ENCODE measurements around the gene GDAP1L1.
"Not testable (repeated sequence)": the region's sequence is repeated elsewhere in the genome, so short reads cannot be mapped to it uniquely, and the experiment has no call there.

GDAP1L1 gene

DNA sequence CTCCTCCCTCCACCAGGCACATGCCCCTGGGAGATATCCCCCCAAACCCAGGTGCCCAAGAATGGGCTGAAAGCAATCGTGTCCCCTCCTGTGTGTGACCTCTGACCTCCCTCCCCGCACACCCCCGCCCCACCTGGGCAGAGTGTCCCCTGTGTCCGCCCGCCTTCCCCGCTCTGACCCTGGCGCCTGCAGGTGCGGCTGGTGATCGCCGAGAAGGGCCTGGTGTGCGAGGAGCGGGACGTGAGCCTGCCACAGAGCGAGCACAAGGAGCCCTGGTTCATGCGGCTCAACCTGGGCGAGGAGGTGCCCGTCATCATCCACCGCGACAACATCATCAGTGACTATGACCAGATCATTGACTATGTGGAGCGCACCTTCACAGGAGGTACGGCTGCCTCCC, 9.9 kb downstream of the GDAP1L1 start:
- no peak for DNase-seq

DNA sequence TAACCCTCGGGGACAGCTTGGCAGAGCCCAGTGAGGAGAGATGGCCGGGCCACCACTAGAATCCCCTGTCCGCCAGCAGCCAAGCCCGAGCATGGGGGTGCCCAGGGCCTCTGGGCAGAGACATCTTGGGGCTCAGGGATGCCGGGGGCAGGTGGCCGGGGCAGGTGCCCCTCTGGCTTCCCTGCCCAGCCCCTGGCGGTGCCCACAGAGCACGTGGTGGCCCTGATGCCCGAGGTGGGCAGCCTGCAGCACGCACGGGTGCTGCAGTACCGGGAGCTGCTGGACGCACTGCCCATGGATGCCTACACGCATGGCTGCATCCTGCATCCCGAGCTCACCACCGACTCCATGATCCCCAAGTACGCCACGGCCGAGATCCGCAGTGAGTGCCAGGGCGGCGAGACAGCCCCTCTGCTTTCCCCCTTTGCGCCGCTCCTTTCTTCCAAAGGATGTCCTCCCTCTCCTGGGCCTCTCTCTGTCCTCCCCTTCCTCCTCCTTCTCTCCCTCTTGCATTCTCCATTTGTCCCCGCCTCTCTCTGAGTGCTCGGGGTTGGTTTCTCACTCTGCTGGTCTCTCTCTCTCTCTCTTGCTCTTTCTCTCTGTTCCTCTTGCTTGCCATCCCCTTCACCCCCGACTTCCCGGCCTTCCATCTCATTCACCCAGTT, 11.2 kb downstream of the GDAP1L1 start:
- no peak for DNase-seq

DNA sequence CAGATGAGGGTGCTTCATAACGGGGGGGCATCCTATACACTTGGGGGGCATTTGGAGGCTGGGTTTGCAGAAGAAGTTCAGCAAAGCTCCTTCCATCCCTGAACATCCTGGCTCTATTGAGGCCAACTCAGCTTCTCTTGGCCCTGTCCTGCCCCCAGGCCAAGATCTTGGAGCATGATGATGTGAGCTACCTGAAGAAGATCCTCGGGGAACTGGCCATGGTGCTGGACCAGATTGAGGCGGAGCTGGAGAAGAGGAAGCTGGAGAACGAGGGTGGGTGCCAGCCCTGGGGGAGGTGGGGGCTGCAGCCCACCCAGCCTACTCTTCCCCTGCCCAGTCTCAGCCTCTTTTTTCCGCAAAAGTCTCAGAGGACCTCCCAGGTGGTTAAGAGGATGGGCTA, 17.2 kb downstream of the GDAP1L1 start:
- DNase-seq, result no peak

DNA sequence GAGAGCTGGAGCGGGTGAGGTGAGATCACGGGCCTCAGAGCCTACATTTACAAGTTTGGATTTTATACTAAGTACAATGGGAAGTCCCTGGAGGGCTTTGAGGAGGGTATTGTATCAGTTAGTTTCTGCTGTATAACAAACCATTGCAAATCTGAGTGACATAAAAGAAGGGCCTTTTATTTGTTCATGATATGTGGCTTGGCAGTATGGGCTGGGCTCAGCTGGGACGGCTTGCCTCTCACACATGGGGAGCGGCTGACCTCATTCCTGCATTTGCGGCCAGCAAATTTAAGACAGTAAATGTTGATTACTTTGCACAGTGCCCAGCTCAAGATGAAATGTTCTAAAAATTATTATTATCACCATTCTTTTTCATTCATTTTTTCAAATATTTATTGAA, 21.7 kb downstream of the GDAP1L1 start:
- DNase-seq, result no peak

DNA sequence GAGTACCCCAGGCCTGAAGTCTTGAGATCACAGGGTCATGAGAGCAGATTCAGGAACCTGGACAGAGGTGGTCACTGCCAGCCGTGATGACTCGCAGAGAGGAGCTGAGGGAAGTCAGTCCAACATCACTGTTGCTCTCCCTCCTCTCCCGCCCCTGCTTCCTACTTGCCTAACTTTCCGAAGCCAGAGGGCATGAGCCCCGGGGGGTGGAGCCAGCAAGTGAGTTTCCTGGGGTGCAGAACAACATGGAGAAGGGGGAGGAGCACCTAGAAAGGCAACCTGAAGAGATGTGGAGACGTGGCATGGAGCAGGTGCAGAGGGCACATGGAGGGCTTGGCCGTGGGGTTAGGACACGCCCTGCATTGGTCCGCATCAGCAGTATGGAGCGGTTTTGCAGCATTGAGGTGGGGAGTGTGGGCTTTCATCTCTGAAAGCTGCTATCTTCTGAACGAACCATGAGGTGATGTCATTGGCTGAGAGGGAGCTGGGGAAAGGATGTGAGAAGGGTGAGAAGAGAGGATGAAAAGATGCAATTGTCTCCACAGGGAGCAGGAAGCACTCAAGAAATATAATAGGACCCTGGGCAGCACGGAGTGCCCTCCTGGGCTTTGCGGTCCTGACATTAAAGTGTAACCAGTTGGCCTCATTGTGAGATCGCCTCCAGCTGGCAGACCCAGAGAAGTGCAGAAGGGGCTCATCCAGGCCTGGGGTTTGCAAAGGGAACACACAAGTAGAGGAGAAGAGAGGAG, 25.0 kb downstream of the GDAP1L1 start:
- peak; percentile 3 for DNase-seq

DNA sequence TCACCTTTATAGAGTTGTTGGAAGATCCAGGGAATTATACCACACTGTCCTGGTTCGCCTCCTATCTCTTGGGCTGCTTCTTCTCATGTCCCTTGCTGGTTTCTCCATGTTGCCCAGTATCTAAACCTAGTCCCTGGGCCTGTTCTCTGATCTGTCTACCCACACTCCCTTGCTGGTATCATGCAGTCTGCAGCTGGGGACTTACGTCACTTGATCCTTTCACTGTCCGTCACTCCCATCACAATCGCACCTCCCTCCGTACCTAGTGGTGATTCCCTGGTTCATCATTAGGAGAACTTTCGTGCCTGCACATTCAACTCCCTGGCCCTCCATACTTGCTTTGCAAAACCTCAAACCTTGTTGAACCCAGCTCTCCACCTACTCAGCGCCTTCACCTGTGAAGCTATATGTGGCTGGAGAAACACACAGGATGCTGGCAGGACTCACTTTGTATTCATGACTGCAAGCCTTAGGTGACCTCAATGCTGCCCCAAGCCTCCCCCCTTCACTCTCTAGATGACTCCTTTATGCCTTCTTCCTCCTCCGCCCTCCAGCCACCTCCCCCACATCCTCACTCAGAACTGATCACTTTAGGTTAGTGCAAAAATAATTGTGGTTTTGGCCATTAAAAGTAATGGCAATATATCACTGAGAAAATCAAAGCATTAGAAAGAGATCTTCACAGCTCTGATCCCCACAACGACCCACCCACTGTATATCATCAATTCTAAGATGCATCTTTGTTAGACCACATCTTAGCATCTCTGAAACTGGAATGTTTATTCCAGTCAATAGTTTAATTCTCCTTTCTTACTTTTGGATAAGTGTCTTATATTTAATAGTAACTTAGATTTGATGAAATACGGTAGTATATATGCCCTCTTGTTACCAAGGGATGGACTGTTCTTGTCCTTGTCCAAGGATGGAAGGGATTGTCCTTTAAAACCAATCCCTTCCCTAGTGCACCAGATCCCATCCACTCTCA, 26.4 kb downstream of the GDAP1L1 start:
- no peak for DNase-seq

DNA sequence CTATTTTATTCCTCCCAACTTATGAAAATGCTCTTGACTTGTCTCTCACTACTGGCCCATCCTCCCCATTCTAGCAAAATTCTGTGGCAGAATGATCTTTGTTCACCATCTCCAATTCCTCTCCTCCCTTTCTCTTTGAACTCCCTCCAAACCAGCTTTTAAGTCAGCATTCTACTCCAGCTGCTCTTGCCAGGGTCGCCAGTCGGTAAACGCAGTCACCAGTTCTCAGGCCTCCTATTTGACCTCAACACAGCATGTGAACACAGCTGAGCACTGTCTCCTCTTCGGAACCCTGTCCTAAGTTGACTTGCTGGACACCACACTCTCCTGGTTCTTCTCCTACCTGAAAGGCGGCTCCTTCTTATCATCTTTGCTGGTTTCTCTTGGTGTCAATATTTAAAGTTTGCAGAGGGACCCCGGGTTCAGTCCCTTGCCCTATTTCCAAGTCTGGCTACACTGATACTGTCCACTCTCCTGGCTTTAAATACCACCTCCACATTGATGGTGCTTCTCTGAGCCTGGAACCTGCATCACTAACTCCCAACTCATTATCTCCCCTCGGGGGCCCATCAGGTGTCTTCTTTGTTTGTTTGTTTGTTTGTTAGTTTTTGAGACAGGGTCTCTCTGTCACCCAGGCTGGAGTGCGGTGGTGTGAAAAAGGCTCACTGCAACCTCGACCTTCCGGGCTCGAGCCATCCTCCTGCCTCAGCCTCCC, 27.4 kb downstream of the GDAP1L1 start:
- no peak for DNase-seq

DNA sequence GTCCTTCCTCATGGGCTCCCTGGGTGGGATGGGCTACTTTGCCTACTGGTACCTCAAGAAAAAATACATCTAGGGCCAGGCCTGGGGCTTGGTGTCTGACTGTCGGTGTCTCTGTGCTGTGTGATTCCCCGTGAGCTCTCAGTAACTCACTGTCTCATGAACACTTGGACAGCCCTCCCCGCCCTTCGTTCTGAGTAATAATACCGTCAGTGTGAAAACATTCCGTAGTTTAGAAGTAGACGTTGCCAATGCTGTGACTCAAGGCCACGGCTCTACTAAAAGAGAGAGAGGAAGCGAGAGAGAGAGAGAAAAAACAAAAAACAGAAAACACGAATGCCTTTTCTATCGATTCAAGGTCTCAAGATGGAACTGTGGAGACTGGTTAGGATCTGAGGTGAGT, 32.1 kb downstream of the GDAP1L1 start:
- no peak for DNase-seq

DNA sequence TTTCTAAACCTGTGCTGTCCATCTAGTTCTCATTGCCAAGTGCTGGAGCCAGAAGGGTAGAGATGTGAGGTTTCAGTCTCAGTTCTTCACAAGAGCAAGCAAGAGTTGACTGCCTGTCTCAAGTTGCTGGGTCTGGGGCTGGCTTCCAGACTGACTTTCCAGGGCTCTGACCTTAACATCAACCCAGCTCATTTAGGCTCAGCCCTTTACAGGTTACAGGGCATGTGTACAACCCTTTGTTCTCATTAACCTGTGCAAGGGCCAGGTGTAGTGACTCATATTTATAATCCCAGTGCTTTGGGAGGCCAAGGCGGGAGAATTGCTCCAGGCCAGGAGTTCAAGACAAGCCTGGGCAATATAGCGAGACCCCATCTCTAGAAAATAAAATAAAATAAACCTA, 33.3 kb downstream of the GDAP1L1 start:
- no peak for DNase-seq

DNA sequence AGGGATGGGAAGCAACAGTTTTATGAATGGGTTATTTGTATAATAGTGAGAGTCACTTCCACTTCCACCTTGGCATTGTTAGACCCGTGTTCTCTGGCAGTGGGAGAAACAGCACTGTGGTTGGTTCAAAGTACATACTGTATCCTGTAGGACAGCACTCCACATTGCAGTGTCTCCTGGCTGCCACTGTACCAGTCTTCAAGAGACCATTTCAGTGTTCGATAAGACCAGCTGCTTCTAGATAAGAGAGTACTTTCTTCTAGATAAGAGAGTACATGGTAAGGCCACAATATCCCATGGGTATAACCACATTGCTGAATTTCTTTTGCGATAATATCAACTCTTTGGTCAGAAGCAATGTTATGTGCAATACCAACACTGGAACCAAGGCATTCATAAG, 35.1 kb downstream of the GDAP1L1 start:
- DNase-seq, result no peak

DNA sequence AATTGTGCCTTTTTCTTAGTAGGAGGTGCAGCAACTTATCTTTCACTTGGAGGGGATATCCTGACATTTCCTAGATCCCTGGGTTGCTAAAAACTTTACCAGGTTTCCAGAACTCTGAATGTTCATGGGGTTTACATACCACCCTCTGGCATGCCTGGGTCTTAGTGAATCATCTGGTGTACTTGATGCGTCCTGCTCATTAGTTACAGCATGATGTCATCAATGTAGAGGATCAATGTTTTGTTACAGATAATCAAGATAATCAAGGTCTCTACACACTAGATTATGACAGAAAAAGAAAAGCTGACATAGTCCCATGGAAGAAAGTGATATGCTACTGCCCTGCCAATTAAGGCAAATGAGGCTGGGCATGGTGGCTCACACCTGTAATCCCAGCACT, 36.9 kb downstream of the GDAP1L1 start:
- DNase-seq, result no peak

DNA sequence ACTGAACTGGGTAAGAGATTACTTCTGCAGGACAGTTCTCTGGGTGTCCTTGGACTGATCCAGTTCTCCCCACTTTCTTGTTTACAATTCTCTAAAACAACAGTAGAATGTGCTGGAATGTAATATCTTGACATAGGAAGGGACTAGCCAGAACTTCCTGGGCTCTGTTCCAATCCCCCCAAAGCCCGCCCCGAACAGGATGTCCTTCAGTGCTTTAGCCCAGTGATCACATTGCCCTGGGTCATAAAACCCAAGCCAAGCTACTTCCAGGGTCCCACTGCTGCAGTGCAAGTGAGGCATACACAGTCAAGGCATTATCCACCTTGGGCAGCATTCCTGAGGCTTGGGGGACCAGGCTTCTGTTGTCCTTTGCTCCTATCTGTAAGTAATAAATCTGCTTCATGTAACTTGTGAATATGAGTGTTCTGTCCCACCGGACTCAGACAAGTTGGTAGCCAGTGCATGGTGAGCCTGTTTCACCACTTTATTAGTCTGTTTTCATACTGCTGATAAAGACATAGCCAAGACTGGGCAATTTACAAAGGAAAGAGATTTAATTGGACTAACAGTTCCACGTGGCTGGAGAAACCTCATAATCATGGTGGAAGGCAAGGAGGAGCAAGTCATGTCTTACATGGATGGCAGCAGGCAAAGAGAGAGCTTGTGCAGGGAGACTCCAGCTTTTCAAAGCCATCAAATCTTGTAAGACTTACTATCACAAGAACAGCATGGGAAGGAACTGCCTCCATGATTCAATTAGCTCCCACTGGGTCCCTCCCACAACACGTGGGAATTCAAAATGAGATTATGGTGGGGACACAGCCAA, 40.4 kb downstream of the GDAP1L1 start:
- no peak for DNase-seq

DNA sequence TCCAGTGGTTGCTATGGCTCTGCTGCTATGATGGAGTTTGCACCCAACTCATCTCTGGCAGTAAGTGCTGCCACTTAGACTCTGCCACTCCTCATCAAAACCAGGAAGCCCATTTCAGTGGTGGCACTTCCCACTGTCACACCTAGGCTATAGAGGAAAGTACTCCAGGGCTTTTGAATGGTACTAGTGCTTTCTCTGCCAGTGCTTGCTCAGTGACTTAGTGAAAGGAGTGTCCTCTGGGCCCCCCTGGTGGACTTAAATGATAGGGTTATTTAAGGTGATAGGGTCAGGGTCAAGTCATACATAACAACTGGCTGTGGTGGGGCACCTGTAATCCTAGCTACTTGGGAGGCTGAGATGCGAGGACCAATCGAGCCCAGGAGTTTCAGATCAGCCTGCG, 41.1 kb downstream of the GDAP1L1 start:
- DNase-seq, result no peak

DNA sequence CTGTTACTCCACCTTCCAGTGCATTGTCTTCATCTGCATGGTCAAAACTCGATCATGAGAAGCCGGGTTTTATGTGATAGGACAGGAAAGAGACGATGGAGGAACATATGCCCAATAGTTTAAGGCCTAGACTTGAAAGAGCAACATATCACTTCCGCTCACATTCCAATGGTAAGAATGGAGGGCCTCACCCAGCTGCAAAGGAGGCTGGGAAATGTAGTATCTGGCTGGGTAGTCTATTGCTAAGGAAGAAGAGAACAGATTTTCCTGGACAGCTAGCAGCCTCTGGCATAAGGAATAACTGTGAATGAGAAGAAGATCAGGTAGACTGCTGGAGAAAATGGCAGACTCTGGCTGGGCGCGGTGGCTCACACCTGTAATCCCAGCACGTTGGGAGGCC, 44.6 kb downstream of the GDAP1L1 start:
- DNase-seq, result no peak

DNA sequence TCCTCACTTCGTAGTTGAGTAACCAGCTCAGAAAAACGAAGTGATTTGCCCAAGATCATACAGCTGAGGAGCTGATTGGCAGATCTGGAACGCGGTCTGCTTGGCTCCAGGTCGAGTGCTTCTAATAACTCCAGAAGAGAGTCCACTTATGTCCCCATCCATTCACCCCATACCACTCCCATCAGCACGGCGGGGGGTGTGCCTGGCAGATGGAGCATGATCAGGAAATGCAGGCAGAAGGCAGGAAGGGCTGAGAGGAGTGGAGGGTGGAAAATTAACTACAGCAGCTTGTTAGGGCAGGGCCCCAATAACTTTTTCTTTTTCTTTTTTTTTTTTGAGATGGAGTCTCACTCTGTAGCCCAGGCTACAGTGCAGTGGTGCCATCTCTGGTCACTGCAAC, 48.9 kb downstream of the GDAP1L1 start:
- no peak for DNase-seq

DNA sequence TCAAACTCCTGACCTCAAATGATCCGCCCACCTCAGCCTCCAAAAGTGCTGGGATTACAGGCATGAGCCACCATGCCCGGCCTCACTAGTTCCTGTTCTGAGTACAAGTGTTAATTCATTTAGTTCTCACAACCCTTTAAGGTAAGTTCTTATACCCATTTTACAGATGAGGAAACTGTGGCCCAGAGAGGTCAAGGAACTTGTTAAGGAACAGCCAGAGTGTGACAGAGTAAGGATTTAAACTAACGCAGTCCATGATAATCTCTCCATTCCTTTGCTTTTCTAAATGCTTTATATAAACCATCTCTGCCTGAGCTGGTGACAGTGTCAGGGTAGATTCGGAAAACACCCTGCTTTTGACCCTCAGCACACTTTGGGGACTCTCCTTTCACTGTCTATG, 50.6 kb downstream of the GDAP1L1 start:
- DNase-seq, result no peak

DNA sequence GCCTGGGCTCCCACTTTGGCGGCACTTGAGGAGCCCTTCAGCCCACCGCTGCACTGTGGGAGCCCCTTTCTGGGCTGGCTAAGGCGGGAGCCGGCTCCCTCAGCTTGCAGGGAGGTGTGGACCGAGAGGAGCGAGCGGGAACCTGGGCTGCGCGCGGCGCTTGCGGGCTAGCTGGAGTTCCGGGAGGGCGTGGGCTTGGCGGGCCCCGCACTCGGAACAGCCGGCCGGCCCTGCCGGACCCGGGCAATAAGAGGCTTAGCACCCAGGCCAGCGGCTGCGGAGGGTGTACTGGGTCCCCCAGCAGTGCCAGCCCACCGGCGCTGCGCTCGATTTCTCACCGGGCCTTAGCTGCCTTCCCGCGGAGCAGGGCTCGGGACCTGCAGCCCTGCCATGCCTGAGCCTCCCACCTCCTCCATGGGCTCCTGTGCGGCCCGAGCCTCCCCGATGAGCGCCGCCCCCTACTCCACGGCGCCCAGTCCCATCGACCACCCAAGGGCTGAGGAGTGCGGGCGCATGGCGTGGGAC, 52.0 kb downstream of the GDAP1L1 start:
- DNase-seq, result not testable (repeated sequence)

DNA sequence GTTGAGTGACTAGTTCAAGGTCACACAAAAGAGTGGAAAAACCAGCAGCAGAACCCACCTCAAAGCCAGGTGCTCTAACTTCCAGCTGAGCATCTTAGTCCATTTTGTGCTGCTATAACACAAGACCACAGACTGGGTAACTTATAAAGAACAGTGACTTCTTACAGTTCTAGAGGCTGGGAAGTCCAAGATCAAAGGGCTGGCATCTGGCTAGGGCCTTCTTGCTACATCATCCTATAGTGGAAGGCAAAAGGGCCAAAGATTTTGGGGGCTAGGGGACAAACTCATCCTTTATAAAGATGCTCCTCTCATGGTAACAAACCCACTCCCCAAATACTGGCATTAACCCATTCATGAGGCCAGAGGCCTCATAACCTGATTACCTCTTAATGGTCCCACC, 54.2 kb downstream of the GDAP1L1 start:
- DNase-seq, result no peak

DNA sequence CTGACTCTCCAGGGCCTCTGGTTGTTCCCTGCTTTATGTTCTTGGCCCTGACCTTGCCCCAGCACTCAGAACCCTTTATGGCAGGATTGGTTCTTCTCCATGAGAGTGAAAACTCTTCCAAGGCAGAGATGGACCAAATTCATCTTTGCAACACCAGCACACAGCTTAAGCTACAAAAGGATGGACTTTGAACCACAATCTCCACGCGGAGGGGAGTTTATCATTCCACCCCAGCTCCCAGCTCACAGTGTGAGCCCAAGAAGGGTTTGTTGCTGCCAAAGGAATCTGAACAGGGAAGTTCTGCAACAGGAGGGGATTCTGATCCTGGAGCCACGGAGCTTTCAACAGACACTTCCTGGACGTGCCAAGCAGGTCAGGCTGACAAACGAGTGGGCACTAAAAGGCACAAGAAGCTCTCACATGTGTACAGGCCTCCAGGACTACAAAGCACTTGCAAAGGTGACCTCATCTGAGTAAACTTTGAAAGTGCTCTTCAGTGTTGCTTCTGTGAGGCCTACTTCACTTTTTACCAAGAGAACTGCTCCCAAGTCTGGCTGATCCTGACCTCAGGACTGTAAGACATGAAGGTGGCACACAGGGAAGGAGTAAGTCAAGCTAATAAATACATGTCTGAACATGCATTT, 55.0 kb downstream of the GDAP1L1 start:
- no peak for DNase-seq

DNA sequence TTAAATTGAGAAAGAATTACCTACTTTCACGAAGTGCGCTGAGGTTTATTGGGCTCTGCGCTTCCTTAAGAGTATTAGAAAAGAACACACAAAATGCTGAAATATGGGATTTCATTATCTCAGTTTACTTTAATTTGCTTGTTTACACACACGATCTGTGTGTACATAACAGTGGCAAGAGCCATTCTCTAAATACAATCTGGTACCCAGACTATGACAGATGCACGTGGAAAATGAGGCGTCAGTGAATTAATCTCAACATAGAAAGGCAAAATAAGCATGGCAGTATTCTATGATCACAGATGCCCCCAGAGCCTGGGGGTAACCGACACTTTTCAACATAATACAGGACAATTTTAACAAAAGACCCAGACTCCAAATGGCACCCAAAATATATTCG, 55.6 kb downstream of the GDAP1L1 start:
- DNase-seq, result no peak

DNA sequence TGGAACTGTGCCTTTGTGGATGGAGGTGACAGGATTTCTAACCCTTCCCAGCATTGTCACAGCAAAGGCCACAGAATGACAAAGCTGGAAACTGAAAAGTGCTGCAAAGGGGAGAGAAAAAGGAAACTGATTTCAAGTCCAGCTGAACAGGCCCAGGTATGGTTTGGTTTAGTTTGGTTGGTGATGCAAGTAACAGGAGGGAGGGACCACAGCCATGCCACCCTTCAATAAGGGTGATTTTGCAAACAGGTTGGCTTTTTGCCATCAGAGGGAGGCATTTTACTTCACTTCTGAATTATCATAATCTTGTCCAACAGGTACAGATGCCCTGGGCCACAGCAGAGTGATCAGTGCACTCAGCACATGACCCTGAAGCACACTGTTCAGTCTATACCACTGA, 57.3 kb downstream of the GDAP1L1 start:
- no peak for DNase-seq
